ENCODE data around the gene MMP20. TPM values are rescaled to one million over a fixed set of nuclear protein-coding genes. Genes with fewer than 3 reads are reported as not detected.

Gene MMP20
- total RNA-seq, 1 experiment from 2014 or later, result not detected

DNA sequence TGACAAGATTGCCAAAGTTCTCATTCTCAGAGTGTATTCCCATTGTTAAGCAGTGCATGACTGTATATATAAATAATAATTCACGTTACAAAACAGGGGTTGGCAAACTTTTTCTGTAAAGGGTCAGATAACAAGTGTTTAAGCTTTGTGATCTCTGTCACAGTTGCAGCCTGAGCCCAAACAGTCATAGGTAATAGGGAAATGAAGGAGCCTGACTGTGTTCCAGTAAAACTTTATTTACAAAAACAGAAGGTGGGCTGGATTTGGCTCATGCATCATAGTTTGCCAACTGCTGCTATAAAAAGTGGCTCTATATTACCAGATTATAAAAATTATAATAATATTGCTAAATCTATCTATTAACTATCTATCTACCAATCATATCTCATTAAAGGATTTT lies 98.1 kb downstream of the MMP20 start:
- H3K36me3 ChIP-seq (ENCODE audit: control insufficient read depth, insufficient read depth, low read length), result no peaks in the 10 kb centered on the region
- intact Hi-C loops (cut with micrococcal nuclease; ENCODE audit: unreplicated experiment), result no loop called here
- H3K27ac ChIP-seq (ENCODE audit: low read length), result peak overlapping the region; percentile 44; the same call in 1 of the 2 replicates
- peaks cover 24% of the 10 kb centered on the region for H3K4me1 ChIP-seq (ENCODE audit: control insufficient read depth, insufficient read depth, low read length)
- no peak for DNase-seq (ENCODE audit: low read depth, low spot score)
- BruUV-seq (replicated peaks), result no TSS peak
- in situ Hi-C loops (cut with HindIII; ENCODE audit: low pct_unique_long_range_greater_than_20kb, low sequenced_read_pairs), result no loop called here
- H3K27me3 ChIP-seq (ENCODE audit: control insufficient read depth, insufficient read depth, low read length), result no peaks in the 10 kb centered on the region
- H3K9me3 ChIP-seq (ENCODE audit: control insufficient read depth, insufficient read depth, low read depth, low read length), result no peaks in the 10 kb centered on the region
- ChIA-PET CTCF (no interaction called here), POLR2A (no interaction called here)
- no peak overlapping the region for H3K4me3 ChIP-seq (ENCODE audit: low read depth in 2 of 2, low read length in 2 of 2)
- no peak for ATAC-seq
- TF ChIP-seq TCF7L2 (IDR thresholded peaks at IDR 0.05; ENCODE audit: low read depth, low read length), result no peak
- TF ChIP-seq, protein P1, sequence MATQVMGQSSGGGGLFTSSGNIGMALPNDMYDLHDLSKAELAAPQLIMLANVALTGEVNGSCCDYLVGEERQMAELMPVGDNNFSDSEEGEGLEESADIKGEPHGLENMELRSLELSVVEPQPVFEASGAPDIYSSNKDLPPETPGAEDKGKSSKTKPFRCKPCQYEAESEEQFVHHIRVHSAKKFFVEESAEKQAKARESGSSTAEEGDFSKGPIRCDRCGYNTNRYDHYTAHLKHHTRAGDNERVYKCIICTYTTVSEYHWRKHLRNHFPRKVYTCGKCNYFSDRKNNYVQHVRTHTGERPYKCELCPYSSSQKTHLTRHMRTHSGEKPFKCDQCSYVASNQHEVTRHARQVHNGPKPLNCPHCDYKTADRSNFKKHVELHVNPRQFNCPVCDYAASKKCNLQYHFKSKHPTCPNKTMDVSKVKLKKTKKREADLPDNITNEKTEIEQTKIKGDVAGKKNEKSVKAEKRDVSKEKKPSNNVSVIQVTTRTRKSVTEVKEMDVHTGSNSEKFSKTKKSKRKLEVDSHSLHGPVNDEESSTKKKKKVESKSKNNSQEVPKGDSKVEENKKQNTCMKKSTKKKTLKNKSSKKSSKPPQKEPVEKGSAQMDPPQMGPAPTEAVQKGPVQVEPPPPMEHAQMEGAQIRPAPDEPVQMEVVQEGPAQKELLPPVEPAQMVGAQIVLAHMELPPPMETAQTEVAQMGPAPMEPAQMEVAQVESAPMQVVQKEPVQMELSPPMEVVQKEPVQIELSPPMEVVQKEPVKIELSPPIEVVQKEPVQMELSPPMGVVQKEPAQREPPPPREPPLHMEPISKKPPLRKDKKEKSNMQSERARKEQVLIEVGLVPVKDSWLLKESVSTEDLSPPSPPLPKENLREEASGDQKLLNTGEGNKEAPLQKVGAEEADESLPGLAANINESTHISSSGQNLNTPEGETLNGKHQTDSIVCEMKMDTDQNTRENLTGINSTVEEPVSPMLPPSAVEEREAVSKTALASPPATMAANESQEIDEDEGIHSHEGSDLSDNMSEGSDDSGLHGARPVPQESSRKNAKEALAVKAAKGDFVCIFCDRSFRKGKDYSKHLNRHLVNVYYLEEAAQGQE (IDR thresholded peaks at IDR 0.05; ENCODE audit: insufficient read depth in 1 of 2, low read depth in 2 of 2, low read length in 1 of 2), result no peak

Other genes starting within 250 kb of the MMP20 start
- 383 TPM for gene TMEM123, start 172.6 kb downstream of the MMP20 start, total RNA-seq (2021; ENCODE audit: unreplicated experiment)
- gene MMP7, start 94.6 kb downstream of the MMP20 start, total RNA-seq (2021; ENCODE audit: unreplicated experiment), result 2.7 TPM
- gene MMP27, start 80.4 kb upstream of the MMP20 start, total RNA-seq (2021; ENCODE audit: unreplicated experiment), result not detected
- gene MMP8, start 99.6 kb upstream of the MMP20 start, total RNA-seq (2021; ENCODE audit: unreplicated experiment), result not detected
- gene MMP10, start 155.3 kb upstream of the MMP20 start, total RNA-seq (2021; ENCODE audit: unreplicated experiment), result not detected
- gene MMP1, start 172.8 kb upstream of the MMP20 start, total RNA-seq (2021; ENCODE audit: unreplicated experiment), result 0.15 TPM
- not detected for gene MMP3, start 218.3 kb upstream of the MMP20 start, total RNA-seq (2021; ENCODE audit: unreplicated experiment)
- gene MMP12, start 249.7 kb upstream of the MMP20 start, total RNA-seq (2021; ENCODE audit: unreplicated experiment), result not detected